GM12878 (cell line): ENCODE measurements around the gene TMX4. TPM values are rescaled to one million over a fixed set of nuclear protein-coding genes. Genes with fewer than 3 reads are reported as not detected.

Source experiments
- ATAC-seq: fragments of 200-7000 bp; cut with Tn5 transposase; 3 replicates; pipeline ENCODE4 v1.9.1; 2020; ENCODE audit warnings: mild to moderate bottlenecking, moderate library complexity
- BruUV-seq: library from RNA; stranded (reverse); fragments of 400-500 nt; replicated peaks from 2 replicates; lab custom pipeline; 2021; lab: Mats Ljungman, UMichigan
- CTCF ChIA-PET: fragments of 300-600 bp; sonication (Branson Sonifier 250); formaldehyde crosslinking; extraction: SDS; loops from one replicate; lab custom pipeline; 2021; ENCODE audit warnings: inconsistent platforms; lab: Yijun Ruan, JAX
- POLR2A ChIA-PET: fragments of 350-600 bp; formaldehyde crosslinking; extraction: SDS; loops from one replicate; lab custom pipeline; 2021; ENCODE audit warnings: inconsistent platforms; lab: Charles Lee
- RAD21 ChIA-PET: fragments of 300-600 bp; sonication (Branson Sonifier 250); formaldehyde crosslinking; loops from one replicate; lab custom pipeline; 2023; ENCODE audit warnings: antibody characterized with exemption; ENCODE audit not compliant: unreplicated experiment; lab: Charles Lee
- SMC1A ChIA-PET: fragments of 300-600 bp; sonication (Branson Sonifier 250); formaldehyde crosslinking; loops from one replicate; lab custom pipeline; 2023; ENCODE audit not compliant: unreplicated experiment, uncharacterized antibody; lab: Charles Lee
- DNase-seq: peaks from one replicate; pipeline ENCODE4 v3.0.0-alpha.2; 2011; ENCODE audit warnings: low read depth, low spot score
- FAIRE-seq: peaks from 3 replicates; lab custom pipeline; 2011; peaks lifted over from hg19 to GRCh38; lab: Jason Lieb, UNC
- H2AFZ ChIP-seq: 2 replicates; pipeline ENCODE4 v1.6.0; 2011; ENCODE audit warnings: low read depth, low read length, control low read depth; ENCODE audit not compliant: control insufficient read depth
- H3K27ac ChIP-seq: 2 replicates; pipeline ENCODE4 v1.5.1; 2011; ENCODE audit warnings: control low read depth; ENCODE audit not compliant: control insufficient read depth, insufficient read depth
- H3K27me3 ChIP-seq, 2 experiments: replicated peaks in 1 of 2; 2 replicates each; pipeline versions ENCODE4 v1.6.0 to v1.6.1; 2011; ENCODE audit warnings: low read length in 1 of 2; ENCODE audit not compliant: control insufficient read depth in 2 of 2, insufficient read depth in 2 of 2
- H3K36me3 ChIP-seq, 2 experiments: 2 replicates each; pipeline ENCODE4 v1.5.1; 2011; ENCODE audit warnings: low read length in 1 of 2; ENCODE audit not compliant: control insufficient read depth in 2 of 2, insufficient read depth in 2 of 2
- H3K4me1 ChIP-seq: 2 replicates; pipeline ENCODE4 v1.6.1; 2011; ENCODE audit warnings: mild to moderate bottlenecking, low read length, moderate library complexity, mixed read lengths; ENCODE audit not compliant: control insufficient read depth, insufficient read depth
- H3K4me2 ChIP-seq: 2 replicates; pipeline ENCODE4 v1.6.0; 2011; ENCODE audit warnings: control low read depth; ENCODE audit not compliant: control insufficient read depth, insufficient read depth
- H3K4me3 ChIP-seq: fragments of 200-600 bp; sonication (generic); 2 replicates; pipeline ENCODE4 v1.5.1; 2016
- H3K79me2 ChIP-seq: 2 replicates; pipeline ENCODE4 v1.6.0; 2011; ENCODE audit warnings: low read length; ENCODE audit not compliant: control insufficient read depth, insufficient read depth
- H3K9ac ChIP-seq: 2 replicates; pipeline ENCODE4 v1.8.0; 2011; ENCODE audit warnings: low read length, control low read depth, mixed read lengths; ENCODE audit not compliant: control insufficient read depth, insufficient read depth
- H3K9me3 ChIP-seq: replicated peaks from 3 replicates; pipeline ENCODE4 v1.5.1; 2011; ENCODE audit warnings: mild to moderate bottlenecking, low read length; ENCODE audit not compliant: control insufficient read depth, insufficient read depth
- H4K20me1 ChIP-seq: 2 replicates; pipeline ENCODE4 v1.6.0; 2011; ENCODE audit not compliant: control insufficient read depth, insufficient read depth
- ATF7 ChIP-seq: fragments of 450-650 bp; IDR thresholded peaks from 2 replicates; pipeline ENCODE4 v1.6.1; 2016; ENCODE audit warnings: low read depth, mild to moderate bottlenecking
- CBX5 ChIP-seq: sonication (generic); IDR thresholded peaks from 2 replicates; pipeline ENCODE4 v1.6.1; 2016; ENCODE audit warnings: low read depth, moderate library complexity, mild to moderate bottlenecking, inconsistent platforms
- CHD2 ChIP-seq: IDR thresholded peaks from 2 replicates; pipeline ENCODE4 v1.6.1; 2011; ENCODE audit warnings: low read depth, low read length, improper control_type of control experiment, borderline replicate concordance
- CREM ChIP-seq: IDR thresholded peaks from 2 replicates; pipeline ENCODE4 v1.6.1; 2014; ENCODE audit warnings: antibody characterized with exemption, low read depth
- HSF1 ChIP-seq: fragments of 150-350 bp; IDR thresholded peaks from 2 replicates; pipeline ENCODE4 v1.6.1; 2014; ENCODE audit warnings: mild to moderate bottlenecking, low read depth, low read length
- IRF3 ChIP-seq: fragments of 450-650 bp; IDR thresholded peaks from 2 replicates; pipeline ENCODE4 v1.6.1; 2014; ENCODE audit warnings: mild to moderate bottlenecking
- MYB ChIP-seq: fragments of 150-350 bp; IDR thresholded peaks from 2 replicates; pipeline ENCODE4 v1.6.1; 2014; ENCODE audit warnings: mild to moderate bottlenecking, low read depth, low read length, borderline replicate concordance
- PBX3 ChIP-seq: IDR thresholded peaks from 2 replicates; pipeline ENCODE4 v1.6.1; 2011; ENCODE audit warnings: mild to moderate bottlenecking, low read depth, low read length, moderate library complexity; ENCODE audit not compliant: insufficient replicate concordance
- PKNOX1 ChIP-seq: fragments of 450-650 bp; IDR thresholded peaks from 2 replicates; pipeline ENCODE4 v1.6.1; 2016; ENCODE audit warnings: mild to moderate bottlenecking
- STAT3 ChIP-seq: IDR thresholded peaks from 2 replicates; pipeline ENCODE4 v1.6.1; 2011; ENCODE audit warnings: low read depth, low read length, improper control_type of control experiment
- WRNIP1 ChIP-seq: IDR thresholded peaks from 2 replicates; pipeline ENCODE4 v1.6.1; 2011; ENCODE audit warnings: low read depth, low read length, improper control_type of control experiment, borderline replicate concordance
- ZNF274 ChIP-seq: IDR thresholded peaks from one replicate; pipeline ENCODE4 v1.8.0; 2011; ENCODE audit not compliant: insufficient read length, insufficient read depth
- ZZZ3 ChIP-seq: IDR thresholded peaks from 2 replicates; pipeline ENCODE4 v1.6.1; 2011; ENCODE audit warnings: low read depth; ENCODE audit not compliant: control insufficient read depth, insufficient read length
- WGBS: methylation state at CpG from one replicate; pipeline ENCODE4 v1.1.6; 2016; ENCODE audit warnings: low lambda C conversion rate; ENCODE audit not compliant: insufficient replicate concordance, insufficient coverage; ENCODE audit errors: missing lambda C conversion rate; 5-methylcytosine and 5-hydroxymethylcytosine counted together
- in situ Hi-C: fragments of 300-500 bp; cut with MboI; formaldehyde crosslinking; loops from 9 replicates; pipeline ENCODE4 v1.14.3; 2018; ENCODE audit warnings: mixed read lengths
- intact Hi-C: fragments of 100-400 bp; cut with micrococcal nuclease; formaldehyde crosslinking; loops from one replicate; pipeline ENCODE4 v1.14.2; 2022; ENCODE audit not compliant: unreplicated experiment
- polyA plus RNA-seq, 11 experiments: library from polyadenylated mRNA; depleted of rRNA in 4 of 11; unstranded in 6 of 11; stranded (reverse) in 5 of 11; fragments of >200 nt; fragmentation: Nextera tagmentation in 4 of 11; fragmentation: Illumina TruSeq in 1 of 11; extraction: Ambion mirVana in 4 of 11; extraction: Trizol in 1 of 11; gene quantifications; 1 replicate in 1 of 11; 2 replicates in 10 of 11; pipeline versions ENCODE4 v1.2.1 to v1.2.3, GENCODE V29; 2011 to 2016; ENCODE audit warnings: inconsistent platforms in 2 of 11, missing spikeins in 2 of 11, low read depth in 1 of 11
- total RNA-seq, 4 experiments: library from RNA; depleted of rRNA in 3 of 4; stranded (reverse); fragments of >200 nt in 3 of 4; fragmentation: Illumina TruSeq in 1 of 4; extraction: Trizol in 1 of 4; gene quantifications; 2 replicates each; pipeline versions ENCODE4 v1.2.1 to v1.2.3, GENCODE V29; 2013 to 2021
- TF ChIP-seq, protein P1 (sequence below): IDR thresholded peaks from 2 replicates; pipeline ENCODE4 v1.6.1; 2012; ENCODE audit warnings: low read depth, low read length, improper control_type of control experiment
- TF ChIP-seq, protein P2 (sequence below): fragments of 450-650 bp; formaldehyde crosslinking; IDR thresholded peaks from 2 replicates; pipeline ENCODE4 v1.4.0; 2022; ENCODE audit warnings: mild to moderate bottlenecking, moderate library complexity

The TMX4 gene
- total and polyA plus RNA-seq, 10 of the 15 experiments (the other 5 are each of a cell fraction or from before 2014, with no cell fraction given), result 3.9 to 19.9 (median 11.1) TPM

DNA sequence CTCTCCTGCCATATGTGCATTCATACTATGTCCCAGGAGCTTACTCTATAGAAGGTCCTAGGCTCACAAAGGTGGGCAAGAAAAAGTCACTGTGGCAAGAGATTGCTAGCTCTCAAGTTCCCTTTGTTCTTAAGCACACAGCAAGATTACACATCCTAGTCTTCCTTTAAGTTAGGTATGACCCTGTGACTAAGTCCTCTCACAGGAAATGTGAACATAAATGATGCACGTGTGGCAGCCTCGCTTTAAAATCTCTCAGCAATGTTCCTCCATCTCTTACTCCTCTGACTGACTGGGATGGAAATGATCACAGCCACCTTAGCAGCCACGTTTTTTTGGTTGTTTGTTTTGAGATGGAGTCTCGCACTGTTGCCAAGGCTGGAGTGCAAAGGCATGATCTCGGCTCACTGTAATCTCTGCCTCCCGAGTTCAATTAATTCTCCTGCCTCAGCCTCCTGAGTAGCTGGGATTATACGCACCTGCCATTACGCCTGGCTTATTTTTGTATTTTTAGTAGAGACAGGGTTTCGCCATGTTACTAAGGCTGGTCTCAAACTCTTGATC, 43.6 kb downstream of the TMX4 start:
- DNase-seq, result no peak
- ATAC-seq, result no peak
- no peak for TF ChIP-seq CBX5
- TF ChIP-seq CREM, result no peak
- TF ChIP-seq PBX3, result no peak
- TF ChIP-seq, protein P1, sequence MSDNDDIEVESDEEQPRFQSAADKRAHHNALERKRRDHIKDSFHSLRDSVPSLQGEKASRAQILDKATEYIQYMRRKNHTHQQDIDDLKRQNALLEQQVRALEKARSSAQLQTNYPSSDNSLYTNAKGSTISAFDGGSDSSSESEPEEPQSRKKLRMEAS, result no peak
- TF ChIP-seq STAT3, result no peak
- TF ChIP-seq MYB, result no peak
- no peak for TF ChIP-seq PKNOX1
- TF ChIP-seq ATF7, result no peak
- TF ChIP-seq ZZZ3, result no peak
- TF ChIP-seq HSF1, result no peak
- no peak for TF ChIP-seq ZNF274
- no peak for TF ChIP-seq WRNIP1
- no peak for TF ChIP-seq CHD2
- TF ChIP-seq, protein P2, sequence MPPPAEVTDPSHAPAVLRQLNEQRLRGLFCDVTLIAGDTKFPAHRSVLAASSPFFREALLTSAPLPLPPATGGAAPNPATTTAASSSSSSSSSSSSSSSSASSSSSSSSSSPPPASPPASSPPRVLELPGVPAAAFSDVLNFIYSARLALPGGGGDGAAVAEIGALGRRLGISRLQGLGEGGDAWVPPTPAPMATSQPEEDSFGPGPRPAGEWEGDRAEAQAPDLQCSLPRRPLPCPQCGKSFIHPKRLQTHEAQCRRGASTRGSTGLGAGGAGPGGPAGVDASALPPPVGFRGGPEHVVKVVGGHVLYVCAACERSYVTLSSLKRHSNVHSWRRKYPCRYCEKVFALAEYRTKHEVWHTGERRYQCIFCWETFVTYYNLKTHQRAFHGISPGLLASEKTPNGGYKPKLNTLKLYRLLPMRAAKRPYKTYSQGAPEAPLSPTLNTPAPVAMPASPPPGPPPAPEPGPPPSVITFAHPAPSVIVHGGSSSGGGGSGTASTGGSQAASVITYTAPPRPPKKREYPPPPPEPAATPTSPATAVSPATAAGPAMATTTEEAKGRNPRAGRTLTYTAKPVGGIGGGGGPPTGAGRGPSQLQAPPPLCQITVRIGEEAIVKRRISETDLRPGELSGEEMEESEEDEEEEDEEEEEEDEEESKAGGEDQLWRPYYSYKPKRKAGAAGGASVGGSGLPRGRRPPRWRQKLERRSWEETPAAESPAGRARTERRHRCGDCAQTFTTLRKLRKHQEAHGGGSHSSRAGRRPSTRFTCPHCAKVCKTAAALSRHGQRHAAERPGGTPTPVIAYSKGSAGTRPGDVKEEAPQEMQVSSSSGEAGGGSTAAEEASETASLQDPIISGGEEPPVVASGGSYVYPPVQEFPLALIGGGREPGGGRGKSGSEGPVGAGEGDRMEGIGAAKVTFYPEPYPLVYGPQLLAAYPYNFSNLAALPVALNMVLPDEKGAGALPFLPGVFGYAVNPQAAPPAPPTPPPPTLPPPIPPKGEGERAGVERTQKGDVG, result no peak
- TF ChIP-seq IRF3, result no peak
- FAIRE-seq, result no peak
- no peak overlapping the region for H3K9ac ChIP-seq
- 79% methylated on average over 9 of the region's 9 CpGs for WGBS
- no peak overlapping the region for H3K4me3 ChIP-seq
- no TSS peak for BruUV-seq
- intact Hi-C loops (no loop called here), in situ Hi-C loops (no loop called here)
- H4K20me1 ChIP-seq, result no peaks in the 10 kb centered on the region
- ChIA-PET RAD21 (no interaction called here), CTCF (no interaction called here), SMC1A (interaction anchor here (1.0 to 1.2 kb wide), 2 partner anchors 45 to 747 kb away, joined by 3 read pairs; no protein-coding TSS in a partner anchor), POLR2A (no interaction called here)
- H3K27ac ChIP-seq, result no peak overlapping the region
- no peak overlapping the region for H3K4me2 ChIP-seq
- no peak overlapping the region for H2AFZ ChIP-seq
- no peaks in the 10 kb centered on the region for H3K36me3 ChIP-seq
- no peaks in the 10 kb centered on the region for H3K27me3 ChIP-seq
- no peaks in the 10 kb centered on the region for H3K4me1 ChIP-seq
- no peaks in the 10 kb centered on the region for H3K9me3 ChIP-seq
- H3K79me2 ChIP-seq, result no peaks in the 10 kb centered on the region
